ENCODE data around the gene MYL12A.

MYL12A gene

DNA sequence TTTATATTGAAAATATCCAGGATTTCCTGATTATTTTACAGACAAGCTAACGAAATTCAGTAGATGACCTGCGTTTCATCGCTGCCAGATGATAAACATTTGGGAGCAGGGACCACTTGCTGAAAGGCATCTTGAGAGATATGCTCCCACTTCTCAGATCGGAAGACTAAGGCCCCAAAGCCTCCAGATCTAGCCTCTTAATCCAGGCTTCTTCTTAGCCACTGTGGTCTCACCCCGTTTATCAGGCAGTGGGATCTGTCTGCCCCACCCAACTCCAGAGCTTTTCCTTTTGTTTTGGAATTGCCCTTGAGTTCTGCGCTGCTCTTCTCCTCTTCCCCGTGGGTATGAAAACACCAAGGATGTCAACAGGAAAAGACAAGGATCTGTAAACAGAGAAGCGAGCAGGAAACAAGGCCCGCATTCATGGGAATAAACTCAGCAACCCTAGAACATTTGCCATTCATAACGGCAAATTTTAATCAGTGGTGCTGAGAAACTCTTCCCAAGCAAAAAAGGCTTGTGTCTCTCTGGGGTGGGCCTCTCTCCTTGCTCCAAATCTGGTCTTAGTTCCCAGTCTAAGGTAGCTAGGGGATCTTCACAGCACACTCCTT lies 35.8 kb downstream of the MYL12A start:
- TF ChIP-seq, protein P1, sequence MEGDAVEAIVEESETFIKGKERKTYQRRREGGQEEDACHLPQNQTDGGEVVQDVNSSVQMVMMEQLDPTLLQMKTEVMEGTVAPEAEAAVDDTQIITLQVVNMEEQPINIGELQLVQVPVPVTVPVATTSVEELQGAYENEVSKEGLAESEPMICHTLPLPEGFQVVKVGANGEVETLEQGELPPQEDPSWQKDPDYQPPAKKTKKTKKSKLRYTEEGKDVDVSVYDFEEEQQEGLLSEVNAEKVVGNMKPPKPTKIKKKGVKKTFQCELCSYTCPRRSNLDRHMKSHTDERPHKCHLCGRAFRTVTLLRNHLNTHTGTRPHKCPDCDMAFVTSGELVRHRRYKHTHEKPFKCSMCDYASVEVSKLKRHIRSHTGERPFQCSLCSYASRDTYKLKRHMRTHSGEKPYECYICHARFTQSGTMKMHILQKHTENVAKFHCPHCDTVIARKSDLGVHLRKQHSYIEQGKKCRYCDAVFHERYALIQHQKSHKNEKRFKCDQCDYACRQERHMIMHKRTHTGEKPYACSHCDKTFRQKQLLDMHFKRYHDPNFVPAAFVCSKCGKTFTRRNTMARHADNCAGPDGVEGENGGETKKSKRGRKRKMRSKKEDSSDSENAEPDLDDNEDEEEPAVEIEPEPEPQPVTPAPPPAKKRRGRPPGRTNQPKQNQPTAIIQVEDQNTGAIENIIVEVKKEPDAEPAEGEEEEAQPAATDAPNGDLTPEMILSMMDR (conservative IDR thresholded peaks at IDR 0.05) = no peak
- no peak for TF ChIP-seq ZFX (IDR thresholded peaks at IDR 0.05)
- H3K27ac ChIP-seq = no peak overlapping the region

- no peak overlapping the region for H3K27ac ChIP-seq
- TF ChIP-seq, protein P1 (conservative IDR thresholded peaks at IDR 0.05) = no peak
- TF ChIP-seq ZFX (IDR thresholded peaks at IDR 0.05) = no peak
These were observed 36.3 kb downstream of the MYL12A start for GRCh38 chr18:3283908-3284307.

DNA sequence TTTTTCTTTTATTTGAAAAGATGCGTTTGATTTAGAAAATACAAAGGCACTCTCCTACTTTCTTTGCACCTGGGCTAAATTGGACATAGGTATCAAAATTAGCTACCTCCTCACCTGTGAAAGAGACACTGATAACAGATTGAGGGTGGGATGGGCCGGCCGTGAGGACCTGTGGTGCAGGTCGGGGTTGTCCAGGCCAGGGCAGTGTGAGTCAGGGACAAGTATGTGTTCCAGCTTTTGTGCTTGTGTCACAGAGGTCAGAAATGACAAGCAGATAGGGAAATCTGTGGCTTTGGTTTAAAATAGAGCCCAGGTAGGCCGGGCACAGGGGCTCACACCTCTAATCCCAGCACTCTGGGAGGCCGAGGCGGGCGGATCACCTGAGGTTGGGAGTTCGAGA lies 36.9 kb downstream of the MYL12A start:
- no peak for TF ChIP-seq ZFX (IDR thresholded peaks at IDR 0.05)
- TF ChIP-seq, protein P1 (conservative IDR thresholded peaks at IDR 0.05) = no peak
- no peak overlapping the region for H3K27ac ChIP-seq

GRCh38 chr18:3286159-3286558 lies 38.6 kb downstream of the MYL12A start:
- TF ChIP-seq, protein P1 (conservative IDR thresholded peaks at IDR 0.05) = no peak
- TF ChIP-seq ZFX (IDR thresholded peaks at IDR 0.05) = no peak
- no peak overlapping the region for H3K27ac ChIP-seq

- TF ChIP-seq, protein P1 (conservative IDR thresholded peaks at IDR 0.05) = no peak
- no peak for TF ChIP-seq ZFX (IDR thresholded peaks at IDR 0.05)
- H3K27ac ChIP-seq = no peak overlapping the region
These were observed 45.8 kb downstream of the MYL12A start for GRCh38 chr18:3293196-3293951.

GRCh38 chr18:3294435-3295080 lies 47.0 kb downstream of the MYL12A start:
- no peak overlapping the region for H3K27ac ChIP-seq
- TF ChIP-seq, protein P1 (conservative IDR thresholded peaks at IDR 0.05) = no peak
- TF ChIP-seq ZFX (IDR thresholded peaks at IDR 0.05) = no peak
